ENCODE results near the gene GCNT2. TPM values are rescaled to one million over a fixed set of nuclear protein-coding genes. Genes with fewer than 3 reads are reported as not detected.

GCNT2 gene
- total and polyA plus RNA-seq, 2 of the 8 experiments (the other 6 are each of a cell fraction or from before 2014, with no cell fraction given): 19.3 to 52.5 TPM

- TF ChIP-seq CHD7 (IDR thresholded peaks at IDR 0.05; ENCODE audit: insufficient replicate concordance, low read length) (no peak), NANOG (IDR thresholded peaks at IDR 0.05; ENCODE audit: insufficient read depth, low read depth, low read length, poor library complexity, severe bottlenecking) (no peak), BACH1 (IDR thresholded peaks at IDR 0.05; ENCODE audit: low read length) (no peak), HDAC6 (IDR thresholded peaks at IDR 0.05; ENCODE audit: low read depth, low read length) (no peak), RBBP5 (IDR thresholded peaks at IDR 0.05; ENCODE audit: borderline replicate concordance, low read depth, low read length) (no peak), KDM1A (IDR thresholded peaks at IDR 0.05; ENCODE audit: borderline replicate concordance, low read length) (no peak), MAFK (IDR thresholded peaks at IDR 0.05; ENCODE audit: low read depth, low read length) (no peak), SP4 (IDR thresholded peaks at IDR 0.05; ENCODE audit: low read length) (no peak), CTCF (IDR thresholded peaks at IDR 0.05; ENCODE audit: control extremely low read depth in 1 of 3, insufficient read depth in 1 of 3, low read depth in 1 of 3, low read length in 3 of 3) (no peak), NRF1 (IDR thresholded peaks at IDR 0.05; ENCODE audit: low read depth, low read length) (no peak)
Measured at GRCh38 chr6:10584607-10585006, 63.5 kb downstream of the GCNT2 start (continued).
